Measurements from ENCODE around the gene FSTL4.

DNA sequence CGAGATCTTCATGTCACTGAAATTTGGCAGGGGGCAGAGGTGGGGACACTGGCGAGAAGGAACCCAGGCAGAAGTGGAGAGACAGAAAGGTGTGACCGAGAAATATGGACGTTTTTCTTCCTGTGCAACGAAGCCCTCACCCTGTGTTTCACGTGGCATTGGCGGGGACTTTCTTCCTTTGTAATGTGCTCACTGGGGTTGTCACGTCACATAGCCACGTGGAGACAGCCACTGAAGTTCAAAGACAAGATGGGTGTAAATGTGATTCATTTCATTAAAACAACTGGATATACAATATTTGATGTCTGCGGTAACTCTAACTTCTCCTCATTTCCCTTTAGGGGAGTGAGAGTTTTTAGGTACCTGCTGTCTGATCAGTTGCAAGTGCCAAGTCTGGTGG, 225.7 kb downstream of the FSTL4 start:
- TF ChIP-seq, protein P1, sequence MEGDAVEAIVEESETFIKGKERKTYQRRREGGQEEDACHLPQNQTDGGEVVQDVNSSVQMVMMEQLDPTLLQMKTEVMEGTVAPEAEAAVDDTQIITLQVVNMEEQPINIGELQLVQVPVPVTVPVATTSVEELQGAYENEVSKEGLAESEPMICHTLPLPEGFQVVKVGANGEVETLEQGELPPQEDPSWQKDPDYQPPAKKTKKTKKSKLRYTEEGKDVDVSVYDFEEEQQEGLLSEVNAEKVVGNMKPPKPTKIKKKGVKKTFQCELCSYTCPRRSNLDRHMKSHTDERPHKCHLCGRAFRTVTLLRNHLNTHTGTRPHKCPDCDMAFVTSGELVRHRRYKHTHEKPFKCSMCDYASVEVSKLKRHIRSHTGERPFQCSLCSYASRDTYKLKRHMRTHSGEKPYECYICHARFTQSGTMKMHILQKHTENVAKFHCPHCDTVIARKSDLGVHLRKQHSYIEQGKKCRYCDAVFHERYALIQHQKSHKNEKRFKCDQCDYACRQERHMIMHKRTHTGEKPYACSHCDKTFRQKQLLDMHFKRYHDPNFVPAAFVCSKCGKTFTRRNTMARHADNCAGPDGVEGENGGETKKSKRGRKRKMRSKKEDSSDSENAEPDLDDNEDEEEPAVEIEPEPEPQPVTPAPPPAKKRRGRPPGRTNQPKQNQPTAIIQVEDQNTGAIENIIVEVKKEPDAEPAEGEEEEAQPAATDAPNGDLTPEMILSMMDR (IDR thresholded peaks at IDR 0.05) = no peak
- TF ChIP-seq POLR2A (IDR thresholded peaks at IDR 0.05) (no peak), EP300 (IDR thresholded peaks at IDR 0.05) (no peak)

Measured in ovary (tissue), 3 donors.